ENCODE measurements around the gene DOK5.

The DOK5 gene

GRCh38 chr20:54692168-54692887, 216.9 kb downstream of the DOK5 start:
- no peak for DNase-seq (ENCODE audit: low read depth in 2 of 2)

GRCh38 chr20:54694516-54694915, 219.1 kb downstream of the DOK5 start:
- no peak for DNase-seq (ENCODE audit: low read depth in 2 of 2)

- DNase-seq (ENCODE audit: low read depth in 2 of 2) = no peak
Observed at GRCh38 chr20:54698373-54698772, 223.0 kb downstream of the DOK5 start.
